HL-60 (cell line): ENCODE measurements around the gene FCER2.
"Not testable (repeated sequence)": the region's sequence is repeated elsewhere in the genome, so short reads cannot be mapped to it uniquely, and the experiment has no call there.

Experiments
- DNase-seq, 2 experiments: peaks; one replicate each; pipeline ENCODE4 v3.0.0-alpha.2; 2010 to 2020; ENCODE audit warnings: low read depth in 1 of 2, low spot score in 1 of 2
- H3K27ac ChIP-seq: fragments of 250-450 bp; sonication (Bioruptor Pico); replicated peaks from 2 replicates; pipeline ENCODE4 v1.5.1; 2020; ENCODE audit warnings: mild to moderate bottlenecking, moderate library complexity
- H3K27me3 ChIP-seq: fragments of 250-450 bp; sonication (Bioruptor Pico); 2 replicates; pipeline ENCODE4 v1.5.1; 2021; ENCODE audit warnings: mild to moderate bottlenecking, moderate library complexity; ENCODE audit not compliant: insufficient read depth, poor library complexity, severe bottlenecking
- H3K4me3 ChIP-seq: replicated peaks from 2 replicates; pipeline ENCODE4 v1.5.1; 2011; ENCODE audit warnings: mild to moderate bottlenecking, control low read depth, low read length; ENCODE audit not compliant: insufficient read depth
- CTCF ChIP-seq: IDR thresholded peaks from one replicate; pipeline ENCODE4 v1.5.1; 2011; ENCODE audit warnings: low read length, control low read depth, inconsistent platforms; ENCODE audit not compliant: insufficient read depth
- GABPA ChIP-seq: IDR thresholded peaks from 2 replicates; pipeline ENCODE4 v1.6.1; 2012; ENCODE audit warnings: low read depth
- POLR2AphosphoS5 ChIP-seq: IDR thresholded peaks from 2 replicates; pipeline ENCODE4 v1.6.1; 2012; ENCODE audit warnings: low read depth
- SPI1 ChIP-seq: IDR thresholded peaks from 2 replicates; pipeline ENCODE4 v1.6.1; 2012; ENCODE audit warnings: low read depth, mild to moderate bottlenecking, borderline replicate concordance
- TF ChIP-seq, protein P1 (sequence below): IDR thresholded peaks from 2 replicates; pipeline ENCODE4 v1.6.1; 2012; ENCODE audit warnings: low read depth; ENCODE audit not compliant: insufficient replicate concordance

The FCER2 gene

GRCh38 chr19:7645656-7646425, 56.1 kb downstream of the FCER2 start:
- Histone ChIP-seq H3K27me3 (no peaks in the 10 kb centered on the region), H3K27ac (peak overlapping the region; percentile 90), H3K4me3 (peak overlapping the region; percentile 49)
- TF ChIP-seq CTCF (no peak), SPI1 (peak; percentile 56), GABPA (no peak), POLR2AphosphoS5 (no peak; the same call in 1 of the 2 replicates)
- TF ChIP-seq, protein P1, sequence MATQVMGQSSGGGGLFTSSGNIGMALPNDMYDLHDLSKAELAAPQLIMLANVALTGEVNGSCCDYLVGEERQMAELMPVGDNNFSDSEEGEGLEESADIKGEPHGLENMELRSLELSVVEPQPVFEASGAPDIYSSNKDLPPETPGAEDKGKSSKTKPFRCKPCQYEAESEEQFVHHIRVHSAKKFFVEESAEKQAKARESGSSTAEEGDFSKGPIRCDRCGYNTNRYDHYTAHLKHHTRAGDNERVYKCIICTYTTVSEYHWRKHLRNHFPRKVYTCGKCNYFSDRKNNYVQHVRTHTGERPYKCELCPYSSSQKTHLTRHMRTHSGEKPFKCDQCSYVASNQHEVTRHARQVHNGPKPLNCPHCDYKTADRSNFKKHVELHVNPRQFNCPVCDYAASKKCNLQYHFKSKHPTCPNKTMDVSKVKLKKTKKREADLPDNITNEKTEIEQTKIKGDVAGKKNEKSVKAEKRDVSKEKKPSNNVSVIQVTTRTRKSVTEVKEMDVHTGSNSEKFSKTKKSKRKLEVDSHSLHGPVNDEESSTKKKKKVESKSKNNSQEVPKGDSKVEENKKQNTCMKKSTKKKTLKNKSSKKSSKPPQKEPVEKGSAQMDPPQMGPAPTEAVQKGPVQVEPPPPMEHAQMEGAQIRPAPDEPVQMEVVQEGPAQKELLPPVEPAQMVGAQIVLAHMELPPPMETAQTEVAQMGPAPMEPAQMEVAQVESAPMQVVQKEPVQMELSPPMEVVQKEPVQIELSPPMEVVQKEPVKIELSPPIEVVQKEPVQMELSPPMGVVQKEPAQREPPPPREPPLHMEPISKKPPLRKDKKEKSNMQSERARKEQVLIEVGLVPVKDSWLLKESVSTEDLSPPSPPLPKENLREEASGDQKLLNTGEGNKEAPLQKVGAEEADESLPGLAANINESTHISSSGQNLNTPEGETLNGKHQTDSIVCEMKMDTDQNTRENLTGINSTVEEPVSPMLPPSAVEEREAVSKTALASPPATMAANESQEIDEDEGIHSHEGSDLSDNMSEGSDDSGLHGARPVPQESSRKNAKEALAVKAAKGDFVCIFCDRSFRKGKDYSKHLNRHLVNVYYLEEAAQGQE = no peak
- peak in 1 of 2 experiments; percentile 61 for DNase-seq

DNA sequence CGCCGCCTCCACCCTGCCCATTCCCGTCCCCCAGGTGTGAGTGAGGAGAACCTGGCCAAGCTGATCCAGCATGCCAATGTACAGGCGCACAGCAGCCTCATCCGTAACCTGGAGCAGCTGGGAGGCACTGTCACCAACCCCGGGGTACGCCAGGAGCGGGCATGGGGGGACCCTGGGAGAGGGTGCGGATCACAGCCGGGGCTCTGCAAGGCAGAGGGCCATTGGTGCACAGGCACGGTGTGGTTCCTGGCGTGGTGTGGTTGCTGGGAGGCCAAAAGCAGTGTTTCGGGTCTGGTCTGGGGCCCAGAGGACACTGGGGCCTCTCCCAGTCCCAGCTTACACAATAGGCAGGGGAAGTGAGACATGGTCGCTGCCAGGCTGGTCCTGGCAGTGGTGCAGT, 56.8 kb downstream of the FCER2 start:
- Histone ChIP-seq H3K27ac (peak overlapping the region; percentile 90), H3K4me3 (no peak overlapping the region), H3K27me3 (no peaks in the 10 kb centered on the region)
- no peak for TF ChIP-seq CTCF
- TF ChIP-seq GABPA = no peak
- TF ChIP-seq, protein P1 = no peak
- no peak for TF ChIP-seq SPI1
- TF ChIP-seq POLR2AphosphoS5 = peak; percentile 60; the same call in 1 of the 2 replicates
- peak; percentile 85 to 87 for DNase-seq

GRCh38 chr19:7644550-7644877, 57.4 kb downstream of the FCER2 start:
- TF ChIP-seq, protein P1 = no peak
- TF ChIP-seq POLR2AphosphoS5 (no peak), SPI1 (no peak), GABPA (no peak), CTCF (no peak)
- Histone ChIP-seq H3K4me3 (no peak overlapping the region), H3K27ac (peak overlapping the region; percentile 90), H3K27me3 (no peaks in the 10 kb centered on the region)
- no peak for DNase-seq

GRCh38 chr19:7643629-7644549, 58.0 kb downstream of the FCER2 start:
- peak overlapping the region; percentile 90 for H3K27ac ChIP-seq
- peak; percentile 32 to 74 for DNase-seq
- not testable (repeated sequence) for H3K27me3 ChIP-seq, H3K4me3 ChIP-seq
